GM12878 (cell line): ENCODE results near the gene MAPK8. TPM values are rescaled to one million over a fixed set of nuclear protein-coding genes. Genes with fewer than 3 reads are reported as not detected.

ENCODE experiments used
- ASH2L ChIP-seq: fragments of 300-600, 200-600 bp; sonication (generic); IDR thresholded peaks from 2 replicates; pipeline ENCODE4 v1.6.1; 2017; ENCODE audit warnings: low read depth, mild to moderate bottlenecking, borderline replicate concordance
- BMI1 ChIP-seq: fragments of 450-650 bp; IDR thresholded peaks from 2 replicates; pipeline ENCODE4 v1.6.1; 2016; ENCODE audit warnings: mild to moderate bottlenecking, moderate library complexity, borderline replicate concordance
- BRCA1 ChIP-seq: IDR thresholded peaks from 2 replicates; pipeline ENCODE4 v1.6.1; 2011; ENCODE audit warnings: low read depth, low read length, improper control_type of control experiment
- CEBPB ChIP-seq, 2 experiments: fragments of 150-350 bp in 1 of 2; IDR thresholded peaks; 2 replicates each; pipeline ENCODE4 v1.6.1; 2012 to 2014; ENCODE audit warnings: low read depth in 2 of 2, low read length in 2 of 2, borderline replicate concordance in 1 of 2, inconsistent platforms in 1 of 2
- CUX1 ChIP-seq: IDR thresholded peaks from 2 replicates; pipeline ENCODE4 v1.6.1; 2012; ENCODE audit warnings: improper control_type of control experiment, low read depth, low read length; ENCODE audit not compliant: insufficient replicate concordance
- E4F1 ChIP-seq: fragments of 450-650 bp; IDR thresholded peaks from 2 replicates; pipeline ENCODE4 v1.6.1; 2018; ENCODE audit warnings: borderline replicate concordance, mild to moderate bottlenecking; ENCODE audit not compliant: partially characterized antibody
- IKZF1 ChIP-seq: fragments of 450-650 bp; conservative IDR thresholded peaks from 2 replicates; pipeline ENCODE4 v1.6.1; 2017; ENCODE audit warnings: antibody characterized with exemption, mild to moderate bottlenecking
- JUND ChIP-seq: IDR thresholded peaks from 2 replicates; pipeline ENCODE4 v1.6.1; 2012; ENCODE audit warnings: low read depth, mild to moderate bottlenecking, low read length, improper control_type of control experiment, moderate library complexity
- KDM1A ChIP-seq: fragments of 200-600 bp; sonication (generic); IDR thresholded peaks from 2 replicates; pipeline ENCODE4 v1.6.1; 2016; ENCODE audit warnings: borderline replicate concordance
- MYC ChIP-seq: IDR thresholded peaks from 2 replicates; pipeline ENCODE4 v1.6.1; 2011; ENCODE audit warnings: mild to moderate bottlenecking, low read length, moderate library complexity, inconsistent platforms; ENCODE audit not compliant: insufficient read depth, insufficient replicate concordance, insufficient read length, severe bottlenecking
- NBN ChIP-seq: fragments of 450-650 bp; IDR thresholded peaks from 2 replicates; pipeline ENCODE4 v1.6.1; 2016
- NR2C1 ChIP-seq: fragments of 450-650 bp; IDR thresholded peaks from 2 replicates; pipeline ENCODE4 v1.6.1; 2017; ENCODE audit warnings: antibody characterized with exemption, mild to moderate bottlenecking, moderate library complexity
- NR2C2 ChIP-seq: IDR thresholded peaks from 2 replicates; pipeline ENCODE4 v1.6.1; 2011; ENCODE audit warnings: borderline replicate concordance, low read depth; ENCODE audit not compliant: control insufficient read depth, insufficient read length
- NRF1 ChIP-seq: conservative IDR thresholded peaks from 2 replicates; pipeline ENCODE4 v1.6.1; 2011; ENCODE audit warnings: mild to moderate bottlenecking, low read depth, low read length, improper control_type of control experiment
- PAX5 ChIP-seq: IDR thresholded peaks from 2 replicates; pipeline ENCODE4 v1.6.1; 2011; ENCODE audit warnings: low read depth, low read length, borderline replicate concordance
- PKNOX1 ChIP-seq: fragments of 450-650 bp; IDR thresholded peaks from 2 replicates; pipeline ENCODE4 v1.6.1; 2016; ENCODE audit warnings: mild to moderate bottlenecking
- POLR2A ChIP-seq: IDR thresholded peaks from 2 replicates; pipeline ENCODE4 v1.6.1; 2011; ENCODE audit warnings: low read depth, mild to moderate bottlenecking, low read length
- SMC3 ChIP-seq: IDR thresholded peaks from 2 replicates; pipeline ENCODE4 v1.6.1; 2011; ENCODE audit warnings: low read length, improper control_type of control experiment, borderline replicate concordance
- TARDBP ChIP-seq: IDR thresholded peaks from 2 replicates; pipeline ENCODE4 v1.6.1; 2016; ENCODE audit warnings: borderline replicate concordance
- TCF7 ChIP-seq: IDR thresholded peaks from 2 replicates; pipeline ENCODE4 v1.6.1; 2014; ENCODE audit warnings: antibody characterized with exemption, borderline replicate concordance
- WRNIP1 ChIP-seq: IDR thresholded peaks from 2 replicates; pipeline ENCODE4 v1.6.1; 2011; ENCODE audit warnings: low read depth, low read length, improper control_type of control experiment, borderline replicate concordance
- ZZZ3 ChIP-seq: IDR thresholded peaks from 2 replicates; pipeline ENCODE4 v1.6.1; 2011; ENCODE audit warnings: low read depth; ENCODE audit not compliant: control insufficient read depth, insufficient read length
- polyA plus RNA-seq, 11 experiments: library from polyadenylated mRNA; depleted of rRNA in 4 of 11; unstranded in 6 of 11; stranded (reverse) in 5 of 11; fragments of >200 nt; fragmentation: Nextera tagmentation in 4 of 11; fragmentation: Illumina TruSeq in 1 of 11; extraction: Ambion mirVana in 4 of 11; extraction: Trizol in 1 of 11; gene quantifications; 1 replicate in 1 of 11; 2 replicates in 10 of 11; pipeline versions ENCODE4 v1.2.1 to v1.2.3, GENCODE V29; 2011 to 2016; ENCODE audit warnings: inconsistent platforms in 2 of 11, missing spikeins in 2 of 11, low read depth in 1 of 11
- total RNA-seq, 4 experiments: library from RNA; depleted of rRNA in 3 of 4; stranded (reverse); fragments of >200 nt in 3 of 4; fragmentation: Illumina TruSeq in 1 of 4; extraction: Trizol in 1 of 4; gene quantifications; 2 replicates each; pipeline versions ENCODE4 v1.2.1 to v1.2.3, GENCODE V29; 2013 to 2021

MAPK8 gene
- total and polyA plus RNA-seq, 10 of the 15 experiments (the other 5 are each of a cell fraction or from before 2014, with no cell fraction given) = 3.9 to 102 (median 40.0) TPM

- no peak for TF ChIP-seq CUX1
- no peak for TF ChIP-seq TARDBP
- peak; percentile 40; the same call in 1 of the 2 replicates for TF ChIP-seq SMC3
- no peak for TF ChIP-seq NRF1
- peak; percentile 84 for TF ChIP-seq PAX5
- TF ChIP-seq ZZZ3 = no peak
- no peak; the same call in 1 of the 2 replicates for TF ChIP-seq BMI1
- no peak for TF ChIP-seq E4F1
- TF ChIP-seq MYC = no peak
- TF ChIP-seq BRCA1 = no peak
- no peak for TF ChIP-seq NR2C1
- TF ChIP-seq KDM1A = no peak
- TF ChIP-seq TCF7 = no peak
- no peak for TF ChIP-seq CEBPB (IDR thresholded peaks at IDR 0.05; ENCODE audit: borderline replicate concordance in 1 of 2, low read depth in 2 of 2, low read length in 2 of 2)
- TF ChIP-seq PKNOX1 = peak; percentile 94
- no peak for TF ChIP-seq ASH2L
- TF ChIP-seq JUND = no peak
- no peak for TF ChIP-seq POLR2A
- peak; percentile 89 for TF ChIP-seq NBN
- TF ChIP-seq NR2C2 = no peak
- TF ChIP-seq WRNIP1 = no peak
- TF ChIP-seq IKZF1 = peak; percentile 86
Measured at GRCh38 chr10:48285710-48286109, 20.8 kb upstream of the MAPK8 start (continued).
